CD4-positive, alpha-beta T cell treated with Interleukin-4 for 4 hours (primary cell): ENCODE results near the gene MAP3K12.
"Not testable (repeated sequence)": the region's sequence is repeated elsewhere in the genome, so short reads cannot be mapped to it uniquely, and the experiment has no call there.

Experiments
- DNase-seq: peaks from one replicate; pipeline ENCODE4 v3.0.0-alpha.2; 2020

MAP3K12 gene

DNA sequence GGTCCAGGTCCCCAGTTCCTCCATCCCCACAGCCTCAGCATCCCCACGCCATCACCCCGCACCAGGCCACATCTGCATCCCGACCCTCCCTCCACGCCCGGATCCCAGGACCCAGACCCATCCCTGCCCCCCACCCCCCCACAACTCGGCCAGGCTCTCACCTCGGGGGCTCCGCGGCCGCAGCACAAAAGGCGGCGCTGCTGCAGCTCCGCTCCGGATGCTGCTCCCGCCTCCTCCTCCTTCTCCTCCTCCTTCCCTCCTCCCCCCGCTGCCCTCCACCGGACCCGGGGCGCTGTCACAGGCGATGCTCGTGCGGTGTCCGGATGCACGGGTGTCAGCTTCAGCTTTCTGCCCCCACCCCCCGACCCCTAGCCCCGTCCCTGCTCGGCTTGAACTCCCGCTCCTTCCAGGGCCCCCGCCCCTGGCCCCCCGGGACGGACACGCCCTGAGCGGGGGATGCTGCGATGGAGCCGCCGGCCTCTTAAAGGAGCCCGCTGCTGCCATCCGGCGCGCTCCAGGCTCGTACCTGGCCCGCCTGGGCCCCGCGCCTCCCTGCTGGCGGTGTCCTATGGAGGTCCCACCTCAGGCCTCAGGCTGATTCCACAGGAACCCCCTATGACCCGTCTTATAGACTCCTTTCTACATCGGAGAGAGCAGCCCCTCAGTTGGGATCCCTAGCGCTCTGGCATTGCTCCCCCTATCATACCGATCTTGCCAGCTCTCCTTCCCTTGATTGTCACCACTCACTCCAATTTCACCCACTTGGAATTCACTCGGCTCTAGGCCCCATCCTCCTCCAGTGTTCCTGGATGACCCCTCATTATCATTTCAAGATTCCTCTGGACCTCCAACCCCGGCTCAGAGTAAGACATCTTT lies at the start of gene MAP3K12:
Gene MAP3K12, minus strand, starts transcription at position 193 of the 876 bp plus-strand sequence. CDS start 12,067 bp downstream, outside the sequence.
- peak; percentile 44 for DNase-seq

GRCh38 chr12:53548354-53548753 lies 49.1 kb upstream of the MAP3K12 start:
- DNase-seq, result not testable (repeated sequence)

DNA sequence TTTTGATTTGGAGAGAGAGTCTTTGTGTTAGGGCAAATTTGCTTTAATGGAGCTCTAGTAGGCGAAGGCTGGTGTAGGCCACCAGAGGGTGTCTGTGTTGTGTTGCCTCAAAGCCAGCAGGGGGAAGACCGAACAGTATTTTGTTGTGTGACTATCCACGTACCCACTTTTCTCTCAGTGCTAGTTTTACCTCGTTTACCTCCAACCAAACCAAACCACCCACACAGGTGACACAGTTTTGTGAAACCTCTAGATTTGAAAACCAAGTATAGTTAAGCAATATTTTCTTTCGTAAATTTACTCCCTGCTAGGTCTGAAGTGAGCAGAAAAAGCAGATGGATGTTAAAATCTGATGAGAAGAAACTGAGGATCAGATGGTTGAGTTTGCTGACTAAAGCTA lies 44.3 kb upstream of the MAP3K12 start:
- peak; percentile 48 for DNase-seq

DNA sequence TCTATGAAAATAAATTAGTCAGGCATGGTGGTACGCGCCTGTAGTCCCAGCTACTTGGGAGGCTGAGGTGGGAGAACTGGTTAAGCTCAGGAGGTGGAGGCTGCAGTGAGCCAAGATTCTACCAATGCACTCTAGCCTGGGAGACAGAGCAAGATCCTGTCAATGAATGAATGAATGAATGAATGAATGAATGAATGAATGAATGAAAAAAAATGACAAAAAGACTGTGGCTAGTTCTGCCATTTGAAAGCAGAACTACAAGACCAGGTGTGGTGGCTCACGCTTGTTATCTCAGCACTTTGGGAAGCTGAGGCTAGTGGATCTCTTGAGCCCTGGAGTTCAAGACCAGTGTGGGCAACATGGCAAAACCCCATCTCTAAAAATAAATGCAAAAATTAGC lies 40.3 kb upstream of the MAP3K12 start:
- no peak for DNase-seq

GRCh38 chr12:53538209-53538689 lies 39.0 kb upstream of the MAP3K12 start:
- no peak for DNase-seq

GRCh38 chr12:53536962-53537361 lies 37.7 kb upstream of the MAP3K12 start:
- DNase-seq, result no peak

GRCh38 chr12:53533471-53533870 lies 34.2 kb upstream of the MAP3K12 start:
- no peak for DNase-seq

DNA sequence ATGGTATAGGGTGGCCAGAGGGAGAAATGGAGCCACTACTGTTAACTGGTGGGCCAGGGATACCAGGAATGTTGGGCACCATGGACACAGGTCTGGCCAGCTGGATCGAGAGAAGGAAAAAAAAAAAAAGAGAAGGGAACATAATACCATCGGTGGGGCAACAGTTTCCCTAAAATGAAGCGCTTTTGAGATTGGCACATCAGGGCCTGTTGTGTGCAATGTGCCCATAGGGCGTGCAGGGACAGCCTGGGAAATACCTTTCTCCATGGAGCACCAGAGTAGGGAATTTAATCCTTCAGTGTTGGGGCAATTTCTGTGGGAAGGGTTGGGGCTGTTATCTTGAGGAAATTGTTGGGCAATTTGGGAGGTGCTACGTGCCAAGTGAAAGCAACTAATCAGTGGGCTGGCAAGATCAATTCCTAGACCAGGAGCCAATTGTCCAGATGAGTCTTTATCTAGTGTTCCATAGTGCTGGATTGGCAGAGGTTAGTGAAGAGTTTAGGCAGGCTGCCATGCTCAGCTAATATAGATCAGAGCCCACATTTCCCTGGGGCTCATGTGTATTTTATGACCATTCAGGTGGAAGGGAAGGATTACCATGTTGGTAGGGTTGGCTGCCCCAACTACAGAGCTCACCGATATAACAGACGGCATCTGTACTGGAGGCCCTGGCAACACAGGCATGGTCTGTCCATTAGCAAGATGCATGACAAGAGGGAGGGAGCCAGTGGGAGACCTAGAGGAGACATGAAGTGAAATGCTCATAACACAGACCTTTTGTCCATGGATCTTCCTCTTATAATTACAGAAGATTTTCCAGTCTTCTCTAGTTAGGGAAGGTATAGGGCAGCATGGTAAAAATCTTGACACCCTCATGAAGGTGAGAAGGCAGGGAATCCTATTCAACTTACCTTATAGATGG lies 33.5 kb upstream of the MAP3K12 start:
- DNase-seq, result no peak

GRCh38 chr12:53532021-53532420 lies 32.8 kb upstream of the MAP3K12 start:
- DNase-seq, result no peak

DNA sequence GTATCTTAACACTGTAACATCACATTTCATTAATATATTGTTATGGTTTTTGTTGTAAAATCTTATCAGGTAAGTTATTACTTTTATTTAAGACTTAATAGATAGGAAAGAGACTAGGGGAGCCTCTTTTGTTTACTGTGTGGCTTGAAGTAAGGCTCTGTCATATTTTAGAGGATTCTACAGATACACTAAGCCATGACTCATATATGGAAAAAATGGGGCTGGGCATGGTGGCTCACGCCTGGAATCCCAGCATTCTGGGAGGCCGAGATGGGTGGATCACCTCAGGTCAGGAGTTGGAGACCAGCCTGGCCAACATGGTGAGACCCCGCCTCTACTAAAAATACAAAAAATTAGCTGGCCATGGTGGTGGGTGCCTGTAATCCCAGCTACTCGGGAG lies 31.7 kb upstream of the MAP3K12 start:
- DNase-seq, result no peak

DNA sequence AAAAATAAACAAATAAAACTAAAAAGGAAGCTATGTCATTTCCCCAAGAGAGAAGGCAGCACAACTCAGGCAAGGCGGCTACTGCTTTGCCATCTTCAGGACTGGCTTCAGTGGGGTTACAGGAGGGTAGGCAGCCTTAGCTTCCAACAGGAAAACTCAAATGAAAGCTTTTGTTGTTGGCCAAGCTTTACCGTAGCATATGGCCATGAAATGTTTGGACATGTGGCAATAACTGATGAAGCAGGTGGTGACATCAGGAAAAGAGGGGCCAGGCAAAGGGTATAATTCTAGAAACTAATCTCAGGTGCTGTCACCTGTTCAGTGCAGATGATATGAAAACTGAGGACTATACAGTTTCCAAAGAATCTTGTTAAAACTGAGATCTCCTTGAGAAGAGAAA lies 30.8 kb upstream of the MAP3K12 start:
- DNase-seq, result no peak

DNA sequence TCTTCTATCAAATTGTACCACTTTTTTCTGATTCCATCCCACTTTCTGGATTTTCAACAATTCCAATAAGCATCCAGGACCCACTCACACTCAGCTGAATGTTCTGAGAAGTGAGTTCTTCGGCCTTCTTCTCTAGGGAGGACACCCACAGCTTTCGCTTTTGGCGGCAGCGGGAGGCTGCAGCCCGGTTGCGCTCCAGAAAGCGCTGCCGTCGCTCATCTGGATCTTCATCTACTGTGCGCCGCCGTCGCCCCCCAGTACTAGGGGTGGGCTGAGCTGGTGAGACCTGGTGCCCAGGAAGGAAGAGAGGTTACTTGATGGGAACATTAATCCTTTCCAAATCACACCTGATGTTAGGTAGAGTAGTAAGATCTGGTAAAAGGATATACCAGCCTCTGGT lies 25.2 kb upstream of the MAP3K12 start:
- DNase-seq, result no peak

DNA sequence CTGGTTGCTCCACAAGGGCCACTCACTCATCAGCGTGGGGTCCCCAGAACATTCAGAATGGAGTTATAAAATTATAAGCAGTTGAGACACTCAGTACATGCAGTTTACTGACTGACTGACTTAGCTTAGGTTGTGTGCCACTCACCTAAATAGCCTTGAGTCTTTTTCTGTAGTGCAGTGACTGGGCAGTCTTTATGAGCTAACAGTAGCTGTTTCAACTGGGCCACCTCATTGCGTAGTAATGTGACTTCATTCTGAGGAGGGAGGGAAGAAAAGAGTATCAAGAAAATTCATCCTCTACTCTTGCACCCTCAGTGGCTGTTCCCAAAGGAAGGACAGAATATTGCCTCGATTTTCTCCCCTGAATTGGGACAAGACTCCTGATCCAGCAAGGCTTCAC lies 23.9 kb upstream of the MAP3K12 start:
- no peak for DNase-seq

- no peak for DNase-seq
Measured at GRCh38 chr12:53518381-53518780, 19.1 kb upstream of the MAP3K12 start.

- DNase-seq, result no peak
Measured at GRCh38 chr12:53516758-53517455, 17.6 kb upstream of the MAP3K12 start.

DNA sequence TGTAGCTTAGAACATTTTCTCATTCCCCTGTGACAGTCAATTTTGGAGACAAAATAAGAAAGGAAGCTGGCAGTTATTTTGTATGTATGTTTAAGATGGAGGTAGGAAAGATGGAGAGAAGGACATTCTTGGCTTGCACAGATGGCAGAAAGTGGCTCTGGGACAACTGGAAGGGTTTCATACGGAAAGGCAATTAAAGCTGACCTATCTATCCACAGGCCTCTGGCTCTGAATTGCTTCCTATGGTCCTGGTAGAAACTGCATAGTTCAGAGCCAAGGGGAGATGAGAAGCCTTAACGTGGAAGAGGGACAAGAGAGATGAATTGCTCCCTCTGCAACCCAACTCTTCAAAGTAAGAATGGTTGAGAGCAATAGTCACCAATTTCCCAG lies 16.0 kb upstream of the MAP3K12 start:
- DNase-seq, result no peak

DNA sequence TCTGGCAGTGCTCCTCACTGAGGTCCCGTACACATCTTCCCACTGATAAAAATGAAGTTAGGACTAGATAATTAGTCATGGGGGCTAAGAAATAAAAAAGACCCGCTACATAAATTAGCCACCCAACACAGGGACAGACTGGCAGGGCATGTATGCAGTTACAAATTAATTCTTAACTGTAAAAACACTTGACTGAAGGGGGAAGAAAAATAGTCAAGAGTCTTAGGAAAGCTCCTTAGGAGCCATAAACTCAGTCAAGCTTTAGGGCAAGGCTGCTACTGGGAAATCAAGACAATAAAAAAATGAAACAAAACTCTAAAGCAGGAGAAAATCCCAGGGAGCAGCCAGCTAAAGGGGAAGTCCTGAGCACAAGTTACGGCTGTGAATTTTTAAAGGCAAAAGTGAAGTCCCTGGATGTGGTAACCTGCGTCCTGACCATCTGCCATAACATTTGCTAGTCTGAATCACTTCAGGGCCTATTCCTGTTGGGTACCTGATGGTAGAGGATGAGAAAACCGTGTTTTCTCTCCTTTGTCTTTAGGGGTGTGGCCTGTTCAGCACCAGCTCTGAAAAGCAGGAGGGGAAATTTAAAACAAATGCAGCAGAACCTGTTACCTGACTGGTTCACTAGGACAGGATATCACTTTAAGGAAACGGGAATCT lies 15.5 kb upstream of the MAP3K12 start:
- DNase-seq, result no peak

- no peak for DNase-seq
Measured at GRCh38 chr12:53513712-53514410, 14.6 kb upstream of the MAP3K12 start.

- no peak for DNase-seq
Measured at GRCh38 chr12:53510181-53510812, 11.0 kb upstream of the MAP3K12 start.

- DNase-seq, result peak; percentile 82
Measured at GRCh38 chr12:53508534-53509170, 9.4 kb upstream of the MAP3K12 start.

DNA sequence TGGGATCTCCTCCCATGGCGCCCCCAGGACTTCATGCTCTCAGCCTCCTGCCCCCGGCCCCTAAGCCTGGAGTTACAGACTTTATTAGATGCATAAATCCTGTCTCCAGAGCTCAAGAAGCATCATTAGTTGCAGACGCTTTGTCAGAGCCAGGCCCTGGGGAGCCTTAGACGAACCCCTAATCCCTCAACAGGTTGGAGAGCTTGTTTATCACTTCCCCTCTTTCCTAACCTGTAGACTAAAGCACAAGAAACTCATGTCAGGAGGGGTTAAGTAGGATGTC lies 8.3 kb upstream of the MAP3K12 start:
- no peak for DNase-seq
